Fibroblast of lung (primary cell): ENCODE measurements around the gene UPK1B. TPM values are rescaled to one million over a fixed set of nuclear protein-coding genes. Genes with fewer than 3 reads are reported as not detected.

Experiments used
- DNase-seq, 2 donors: peaks; one replicate each; pipeline versions ENCODE4 v3.0.0 to v3.0.0-alpha.2; 2010; ENCODE audit warnings: low read depth in 2 of 2
- H2AFZ ChIP-seq: 2 replicates; pipeline ENCODE4 v1.5.1; 2012; ENCODE audit warnings: low read length, control low read depth, inconsistent platforms
- H3K27ac ChIP-seq: 2 replicates; pipeline ENCODE4 v1.5.1; 2011; ENCODE audit warnings: low read length, control low read depth; ENCODE audit not compliant: insufficient read depth
- H3K27me3 ChIP-seq: 2 replicates; pipeline ENCODE4 v1.5.1; 2011; ENCODE audit warnings: mild to moderate bottlenecking, low read length; ENCODE audit not compliant: control insufficient read depth, insufficient read depth
- H3K36me3 ChIP-seq: 2 replicates; pipeline ENCODE4 v1.5.1; 2011; ENCODE audit warnings: low read length; ENCODE audit not compliant: control insufficient read depth, insufficient read depth
- H3K4me1 ChIP-seq: 2 replicates; pipeline ENCODE4 v1.5.1; 2011; ENCODE audit warnings: low read length; ENCODE audit not compliant: control insufficient read depth, insufficient read depth; ENCODE audit errors: extremely low read depth
- H3K4me2 ChIP-seq: 2 replicates; pipeline ENCODE4 v1.5.1; 2011; ENCODE audit warnings: low read length, control low read depth; ENCODE audit not compliant: insufficient read depth; ENCODE audit errors: extremely low read depth
- H3K4me3 ChIP-seq, 4 experiments: fragments of 200-600 bp in 1 of 4; sonication (generic) in 1 of 4; replicated peaks in 1 of 4; 2 replicates each; pipeline ENCODE4 v1.5.1; 2011 to 2016; ENCODE audit warnings: low read length in 4 of 4, low read depth in 3 of 4, mild to moderate bottlenecking in 3 of 4, control low read depth in 2 of 4, inconsistent platforms in 1 of 4, mixed read lengths in 1 of 4; ENCODE audit not compliant: insufficient read depth in 1 of 4; ENCODE audit errors: control extremely low read depth in 1 of 4
- H3K79me2 ChIP-seq: 2 replicates; pipeline ENCODE4 v1.5.1; 2012; ENCODE audit warnings: mild to moderate bottlenecking, low read length, inconsistent platforms; ENCODE audit not compliant: control insufficient read depth, insufficient read depth
- H3K9ac ChIP-seq: 2 replicates; pipeline ENCODE4 v1.5.1; 2011; ENCODE audit warnings: mild to moderate bottlenecking, low read length, control low read depth; ENCODE audit not compliant: insufficient read depth
- H3K9me3 ChIP-seq: 2 replicates; pipeline ENCODE4 v1.5.1; 2012; ENCODE audit warnings: low read depth, low read length; ENCODE audit not compliant: control insufficient read depth, insufficient read depth
- H4K20me1 ChIP-seq: 2 replicates; pipeline ENCODE4 v1.5.1; 2011; ENCODE audit warnings: low read length; ENCODE audit not compliant: control insufficient read depth, insufficient read depth; ENCODE audit errors: extremely low read depth
- CTCF ChIP-seq, 2 donors: IDR thresholded peaks in 1 of 2; conservative IDR thresholded peaks in 1 of 2; 1 replicate in 1 of 2; 2 replicates in 1 of 2; pipeline ENCODE4 v1.5.1; 2011 to 2012; ENCODE audit warnings: low read length in 2 of 2, control low read depth in 1 of 2, inconsistent platforms in 1 of 2, low read depth in 1 of 2, mild to moderate bottlenecking in 1 of 2
- EZH2 ChIP-seq: IDR thresholded peaks from 2 replicates; pipeline ENCODE4 v1.5.1; 2012; ENCODE audit warnings: low read length, control low read depth, mild to moderate bottlenecking; ENCODE audit errors: missing control alignments
- polyA plus RNA-seq, 2 donors: library from polyadenylated mRNA; depleted of rRNA in 1 of 2; stranded (reverse) in 1 of 2; unstranded in 1 of 2; fragments of >200 nt; gene quantifications; 2 replicates each; pipeline ENCODE4 v1.2.1, GENCODE V29; 2011 to 2012; ENCODE audit warnings: missing spikeins in 1 of 2
- total RNA-seq: library from RNA; depleted of rRNA; stranded (reverse); fragments of >200 nt; gene quantifications from 2 replicates; pipeline ENCODE4 v1.2.1, GENCODE V29; 2014

UPK1B gene
- total and polyA plus RNA-seq, 2 donors (not counting 1 experiment from before 2014, with no cell fraction given) = not detected

DNA sequence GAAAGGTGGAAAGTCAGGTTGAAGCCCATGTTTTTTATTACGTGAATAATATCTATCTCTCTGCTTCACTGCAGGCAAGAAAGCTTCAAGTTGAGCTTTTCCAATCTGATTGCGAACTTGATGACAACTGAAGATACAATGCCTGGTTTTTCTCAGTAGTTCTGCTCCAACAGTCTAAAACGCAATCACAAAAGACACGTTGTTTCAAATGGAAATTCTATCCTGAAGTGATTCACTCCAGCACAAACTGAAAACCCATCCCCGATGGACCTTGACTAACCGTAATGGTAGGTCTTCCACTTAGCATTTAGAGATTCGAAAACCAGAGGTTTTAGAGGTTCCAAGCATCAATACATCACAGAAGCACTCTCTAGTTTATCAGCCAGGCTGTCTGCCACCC is 56.7 kb downstream of the UPK1B start:
- Histone ChIP-seq H3K79me2 (no peaks in the 10 kb centered on the region), H3K36me3 (peaks cover 7% of the 10 kb centered on the region)
- TF ChIP-seq CTCF (conservative IDR thresholded peaks at IDR 0.05 in 1 of 2, IDR thresholded peaks at IDR 0.05 in 1 of 2; ENCODE audit: low read depth in 1 of 2, low read length in 2 of 2) = no peak
- TF ChIP-seq EZH2 = no peak

GRCh38 chr3:119230745-119231144 is 57.3 kb downstream of the UPK1B start:
- TF ChIP-seq CTCF (conservative IDR thresholded peaks at IDR 0.05 in 1 of 2, IDR thresholded peaks at IDR 0.05 in 1 of 2; ENCODE audit: low read depth in 1 of 2, low read length in 2 of 2) = no peak
- TF ChIP-seq EZH2 = no peak
- peaks cover 7% of the 10 kb centered on the region for H3K36me3 ChIP-seq
- H3K27ac ChIP-seq = no peak overlapping the region
- no peaks in the 10 kb centered on the region for H3K27me3 ChIP-seq
- no peaks in the 10 kb centered on the region for H4K20me1 ChIP-seq
- H3K4me3 ChIP-seq = no peak overlapping the region
- H3K4me1 ChIP-seq = peaks cover 4% of the 10 kb centered on the region
- no peak overlapping the region for H3K9ac ChIP-seq
- no peak overlapping the region for H3K4me2 ChIP-seq
- H3K79me2 ChIP-seq = no peaks in the 10 kb centered on the region
- DNase-seq = no peak
- H2AFZ ChIP-seq = no peak overlapping the region
- no peaks in the 10 kb centered on the region for H3K9me3 ChIP-seq

More for the DNA sequence above, 56.7 kb downstream of the UPK1B start:
- Histone ChIP-seq H3K4me1 (no peaks in the 10 kb centered on the region), H3K9ac (no peak overlapping the region), H3K27ac (no peak overlapping the region), H3K9me3 (no peaks in the 10 kb centered on the region), H3K4me2 (no peak overlapping the region), H2AFZ (no peak overlapping the region), H3K27me3 (no peaks in the 10 kb centered on the region), H3K4me3 (no peak overlapping the region), H4K20me1 (no peaks in the 10 kb centered on the region)
- DNase-seq = no peak

DNA sequence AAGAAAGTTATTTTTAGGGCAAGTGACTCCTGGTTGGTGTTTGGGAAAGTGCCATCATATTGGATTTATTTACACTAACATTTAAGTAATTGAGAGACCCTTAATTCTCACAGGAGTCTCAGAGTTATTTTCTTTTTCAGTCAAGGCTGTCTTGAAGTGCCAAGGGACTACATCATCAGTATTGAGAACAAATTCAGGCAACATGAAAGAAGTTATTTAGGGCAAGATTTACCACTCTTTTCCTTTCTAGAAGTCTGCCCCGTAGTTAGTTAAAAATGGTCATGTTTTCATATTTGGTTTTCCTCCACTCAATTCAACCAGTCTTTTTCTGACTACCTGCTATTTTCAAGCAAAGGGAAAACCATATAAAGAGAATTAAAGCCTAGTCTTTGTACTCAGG is 61.2 kb downstream of the UPK1B start:
- no peak overlapping the region for H2AFZ ChIP-seq
- H3K36me3 ChIP-seq = peaks cover 4% of the 10 kb centered on the region
- H3K9me3 ChIP-seq = no peaks in the 10 kb centered on the region
- H3K4me3 ChIP-seq = no peak overlapping the region
- no peak for TF ChIP-seq CTCF (conservative IDR thresholded peaks at IDR 0.05 in 1 of 2, IDR thresholded peaks at IDR 0.05 in 1 of 2; ENCODE audit: low read depth in 1 of 2, low read length in 2 of 2)
- TF ChIP-seq EZH2 = no peak
- no peaks in the 10 kb centered on the region for H3K27me3 ChIP-seq
- DNase-seq = no peak
- no peak overlapping the region for H3K9ac ChIP-seq
- H3K4me1 ChIP-seq = peaks cover 4% of the 10 kb centered on the region
- no peak overlapping the region for H3K4me2 ChIP-seq
- H4K20me1 ChIP-seq = no peaks in the 10 kb centered on the region
- peaks cover 4% of the 10 kb centered on the region for H3K79me2 ChIP-seq
- no peak overlapping the region for H3K27ac ChIP-seq
